NCI-H82 treated with DMSO at 0.1 percent for 48 hours (cell line): ENCODE measurements around the gene MPP2.
"Not testable (repeated sequence)": the region's sequence is repeated elsewhere in the genome, so short reads cannot be mapped to it uniquely, and the experiment has no call there.

Experiments used
- DNase-seq: peaks from one replicate; lab custom pipeline; 2025; ENCODE audit not compliant: unreplicated experiment; lab: John Stamatoyannopoulos, UW

The MPP2 gene

GRCh38 chr17:43877451-43878155 is 29.7 kb downstream of the MPP2 start:
- DNase-seq: no peak

DNA sequence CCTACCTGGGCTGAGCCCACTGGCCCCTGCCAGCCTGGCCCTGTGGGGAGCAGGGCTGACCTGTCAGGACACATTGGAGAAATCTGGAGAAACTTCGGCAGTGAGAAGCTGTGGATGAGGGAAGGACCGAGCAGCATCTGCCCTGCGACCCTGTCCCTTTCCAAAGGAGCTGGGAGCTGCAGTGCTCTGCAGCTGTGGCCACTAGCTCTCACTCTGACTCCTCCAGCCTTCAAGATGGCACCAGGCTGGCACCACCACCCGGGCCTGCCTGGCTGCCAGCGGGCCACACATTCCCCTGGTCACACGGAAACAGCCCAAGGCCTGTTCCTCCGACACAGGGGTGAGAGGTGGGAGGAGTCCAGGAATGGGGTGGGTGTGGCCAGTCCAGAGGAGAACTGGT is 30.3 kb downstream of the MPP2 start:
- no peak for DNase-seq

- DNase-seq: no peak
Measured at GRCh38 chr17:43875476-43876147, 31.7 kb downstream of the MPP2 start.

- no peak for DNase-seq
Measured at GRCh38 chr17:43874293-43874692, 33.0 kb downstream of the MPP2 start.

DNA sequence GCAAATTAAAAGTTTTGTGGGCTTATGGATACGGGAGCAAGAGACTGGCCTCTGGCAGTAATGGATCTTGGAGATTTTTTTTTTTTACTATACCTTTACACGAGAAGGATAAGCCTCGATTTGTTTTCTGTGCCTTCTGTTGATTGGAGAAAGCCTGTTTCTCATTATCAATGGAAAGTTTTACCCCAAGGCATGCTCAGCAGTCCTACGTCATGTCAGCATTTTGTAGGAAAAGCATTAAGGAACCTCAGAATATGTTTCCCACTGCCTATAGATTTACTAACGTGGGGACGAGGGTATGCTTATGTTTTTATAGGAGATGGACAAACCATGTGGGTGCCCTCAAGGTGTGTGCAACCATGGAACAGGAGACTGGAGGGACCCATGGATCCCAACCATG is 33.5 kb downstream of the MPP2 start:
- no peak for DNase-seq

DNA sequence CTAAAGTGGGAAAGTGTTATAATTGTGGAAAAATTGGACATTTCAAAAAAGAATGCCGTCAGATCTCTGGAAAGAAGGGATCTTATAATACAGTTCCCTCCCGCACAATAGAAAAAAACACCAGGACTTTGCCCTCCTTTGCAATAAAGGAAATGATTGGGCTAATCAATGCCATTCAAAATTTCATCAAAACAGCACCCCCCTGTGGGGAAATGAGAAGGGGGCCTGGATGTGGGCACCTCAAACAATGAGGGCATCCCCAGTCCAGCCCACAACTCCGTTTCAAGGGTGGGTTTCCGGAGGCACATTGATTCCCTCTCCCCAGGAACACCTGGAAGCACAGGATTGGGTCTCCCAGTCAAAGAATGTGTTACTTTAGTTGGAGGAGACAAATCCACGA is 34.2 kb downstream of the MPP2 start:
- no peak for DNase-seq

DNA sequence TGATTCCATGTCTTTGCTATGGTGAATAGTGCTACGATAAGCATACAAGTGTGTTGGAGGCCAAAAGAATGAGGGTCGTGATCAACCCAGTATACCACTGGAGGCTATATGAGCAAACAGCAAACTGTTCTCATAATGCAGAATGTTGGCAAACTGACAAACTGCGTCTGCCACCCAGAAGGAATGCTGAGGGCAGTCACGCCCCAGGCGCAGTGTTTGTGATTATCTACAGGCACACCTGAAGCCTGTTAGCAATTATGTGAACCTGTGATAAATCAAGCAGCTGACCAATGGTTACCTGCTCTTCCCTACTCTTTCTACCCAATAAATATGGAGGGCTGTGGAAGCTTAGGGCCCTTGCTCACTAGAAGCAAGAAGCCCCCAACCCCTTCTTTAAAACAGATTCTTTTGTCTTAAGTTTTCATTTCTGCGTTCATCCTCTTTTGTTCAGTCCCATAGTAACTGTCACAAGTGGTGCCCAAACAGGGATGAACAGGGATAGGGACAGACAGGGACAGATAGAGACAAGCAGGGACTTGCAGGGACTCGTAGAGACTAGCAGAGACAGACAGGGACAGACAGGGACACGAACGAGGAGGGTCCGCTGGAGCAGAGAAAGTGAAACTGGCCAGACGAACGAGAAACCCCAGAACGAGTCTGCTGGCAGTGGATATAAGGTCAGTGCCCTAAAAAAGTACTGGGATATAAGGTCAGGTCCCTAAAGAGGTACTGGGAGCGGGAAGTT is 35.2 kb downstream of the MPP2 start:
- DNase-seq: no peak

GRCh38 chr17:43869031-43869430 is 38.3 kb downstream of the MPP2 start:
- not testable (repeated sequence) for DNase-seq

DNA sequence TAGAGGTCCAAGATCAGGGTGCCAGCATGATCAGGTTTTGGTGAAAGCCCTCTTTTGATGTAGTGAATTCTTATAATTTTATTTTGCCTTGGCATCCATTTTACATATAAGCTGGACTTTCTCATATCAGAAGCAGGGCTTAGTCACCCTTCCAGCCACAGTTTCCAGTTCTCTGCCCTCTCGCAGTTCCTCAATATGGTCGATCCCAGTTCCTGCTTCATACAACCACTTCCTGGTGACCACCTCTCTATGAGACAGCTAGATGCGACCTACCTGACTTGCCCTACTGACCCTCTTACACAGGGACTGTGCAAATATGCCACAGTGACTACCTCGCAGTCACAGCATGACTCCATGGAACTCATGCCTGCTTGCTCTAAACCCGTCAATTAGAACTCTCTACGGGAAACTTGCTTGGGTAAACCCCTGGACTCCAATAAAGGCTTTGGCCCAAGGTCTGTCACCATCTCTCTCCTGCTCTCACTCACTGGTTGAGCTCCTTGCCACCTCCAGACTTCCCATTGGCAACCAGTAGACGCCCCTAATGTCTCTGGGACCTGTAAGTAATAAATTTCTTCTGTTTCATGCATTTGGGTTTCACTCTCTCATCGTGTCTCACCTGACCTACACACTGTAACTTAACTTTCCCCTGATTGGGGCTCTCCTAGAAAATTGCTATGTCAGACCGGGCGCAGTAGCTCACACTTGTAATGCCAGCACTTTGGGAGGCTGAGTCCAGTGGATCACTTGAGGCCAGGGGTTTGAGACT is 38.9 kb downstream of the MPP2 start:
- DNase-seq: no peak

- DNase-seq: no peak
Measured at GRCh38 chr17:43864161-43864984, 43.0 kb downstream of the MPP2 start.

- no peak for DNase-seq
Measured at GRCh38 chr17:43861960-43862359, 45.4 kb downstream of the MPP2 start.

DNA sequence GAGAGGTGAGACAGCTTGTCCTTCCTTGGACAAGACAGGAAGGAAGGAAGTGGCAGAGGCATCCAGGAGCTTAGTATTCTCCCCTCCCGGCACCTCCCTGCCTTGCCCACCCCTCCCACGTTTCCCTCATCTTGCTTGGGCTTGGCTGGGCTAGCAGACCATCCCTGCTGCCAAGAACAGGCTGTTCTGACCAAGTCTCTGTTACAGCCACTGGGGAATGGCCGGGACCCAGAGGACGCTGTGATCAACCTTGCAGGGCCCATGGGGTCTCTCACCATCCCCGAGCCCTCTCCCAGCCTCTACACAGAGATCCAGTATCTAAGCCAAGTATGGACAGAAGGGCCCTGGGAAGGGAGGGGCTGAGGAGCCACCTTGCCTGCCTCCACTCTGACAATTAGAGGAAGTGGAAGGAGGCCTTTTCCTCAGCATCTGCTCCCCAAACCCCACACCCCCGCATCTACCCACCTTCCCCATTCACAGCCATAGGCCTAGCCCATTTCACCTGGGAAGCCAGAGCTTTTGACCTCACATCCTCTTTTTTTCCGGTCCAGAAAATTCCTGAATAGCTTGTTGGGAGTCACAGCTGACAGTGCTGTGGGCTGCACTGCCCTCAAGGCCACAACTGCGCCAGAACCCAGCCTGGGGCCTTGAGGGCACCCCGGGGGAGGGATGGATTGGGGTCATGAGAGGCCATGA is 46.3 kb downstream of the MPP2 start:
- DNase-seq: no peak

DNA sequence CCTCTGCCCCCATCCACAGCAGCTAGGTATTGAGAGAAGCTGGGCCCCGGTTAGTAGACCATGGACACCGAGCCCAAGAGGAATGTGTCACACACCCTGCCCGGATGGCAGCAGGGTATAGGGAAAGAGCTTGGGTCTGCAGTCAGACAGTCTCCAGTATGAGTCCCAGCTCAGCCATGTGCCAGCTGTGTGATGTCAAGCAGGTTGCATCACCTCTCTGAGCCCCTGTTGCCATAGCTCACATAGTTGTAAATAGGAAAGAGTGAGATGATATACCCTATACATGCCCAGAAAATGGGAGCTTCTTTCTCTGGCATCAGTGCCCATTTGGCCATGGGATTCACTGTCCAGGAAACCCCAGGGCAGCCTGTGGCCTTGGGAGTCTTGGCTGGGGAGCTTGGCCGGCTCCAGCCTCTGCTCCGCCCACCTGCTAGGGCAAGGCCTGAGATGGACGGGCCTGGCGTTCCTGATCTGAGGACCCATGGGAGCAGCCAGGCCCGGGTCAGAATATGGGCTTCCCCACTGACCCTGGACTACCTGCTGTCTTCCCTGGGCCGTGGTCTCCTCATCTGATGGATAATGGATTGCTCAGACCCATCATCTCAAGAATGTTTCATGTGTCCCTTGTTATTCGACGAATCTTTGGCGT is 47.1 kb downstream of the MPP2 start:
- DNase-seq: no peak

DNA sequence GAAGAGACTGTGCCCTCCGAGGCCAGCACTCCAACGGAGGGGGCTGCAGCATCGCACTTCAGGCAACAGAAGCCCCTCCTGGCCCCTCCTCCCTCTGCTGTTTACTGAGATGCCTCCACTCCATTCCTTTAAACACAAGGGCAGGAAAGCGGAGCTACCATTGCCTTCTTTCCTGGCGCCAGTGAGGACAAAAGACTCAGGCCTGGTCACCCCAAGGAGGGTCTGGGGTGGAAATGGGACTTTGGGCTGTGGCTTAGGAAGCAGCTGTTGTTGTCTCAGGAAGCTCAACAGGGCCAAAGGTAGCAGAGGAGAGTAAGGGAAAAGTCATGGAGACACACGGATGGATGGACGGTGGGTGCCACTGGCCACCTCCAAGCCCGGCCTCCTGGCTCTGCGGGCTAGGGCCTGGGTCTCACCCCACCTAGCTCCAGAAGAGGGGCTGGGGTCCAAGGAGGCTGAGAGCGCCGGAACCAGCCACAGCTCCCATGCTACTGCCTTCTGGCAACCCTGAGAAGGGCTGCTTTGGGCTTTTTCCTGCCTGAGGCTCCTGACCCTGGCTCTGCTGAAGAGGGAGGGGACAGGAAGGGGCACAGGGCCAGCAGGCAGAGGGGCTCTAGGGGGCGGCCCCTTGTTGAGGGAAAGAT is 49.3 kb downstream of the MPP2 start:
- DNase-seq: peak; percentile 37

GRCh38 chr17:43857141-43857540 is 50.2 kb downstream of the MPP2 start:
- no peak for DNase-seq

DNA sequence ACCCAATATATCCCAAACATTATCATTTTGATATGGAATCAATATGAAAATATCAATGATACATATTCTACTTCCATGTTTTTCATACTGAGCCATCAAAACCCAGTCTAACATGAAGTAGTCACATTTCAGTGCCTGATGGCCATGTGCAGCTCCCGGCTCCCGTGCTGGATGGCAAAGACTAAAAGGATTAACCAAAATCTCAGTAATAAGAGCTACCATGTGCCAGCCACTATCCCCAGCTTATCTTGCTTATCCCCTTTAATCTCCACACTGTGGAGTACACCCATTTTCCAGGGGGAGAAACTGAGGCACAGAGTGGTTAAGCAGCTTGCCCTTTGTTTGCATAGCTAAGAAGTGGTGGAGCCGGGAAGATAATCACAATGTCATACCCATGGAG is 51.2 kb downstream of the MPP2 start:
- peak; percentile 92 for DNase-seq

DNA sequence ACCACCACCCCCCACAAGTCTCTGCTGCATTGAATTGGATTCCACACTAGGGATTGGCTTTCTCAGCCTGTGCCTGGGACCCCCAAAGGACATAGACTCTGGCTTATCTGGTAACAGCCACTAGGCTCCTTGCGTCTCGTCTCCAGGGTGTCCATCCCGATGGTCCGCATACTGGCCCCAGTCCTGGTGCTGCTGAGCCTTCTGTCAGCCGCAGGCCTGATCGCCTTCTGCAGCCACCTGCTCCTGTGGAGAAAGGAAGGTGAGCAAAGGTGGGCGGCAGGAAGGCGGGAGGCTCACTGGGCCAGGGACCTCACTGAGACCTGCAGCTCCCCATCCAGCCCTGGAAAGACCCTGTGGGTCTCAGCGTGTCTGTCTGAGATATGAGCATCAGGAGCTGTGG is 52.3 kb downstream of the MPP2 start:
- DNase-seq: no peak

DNA sequence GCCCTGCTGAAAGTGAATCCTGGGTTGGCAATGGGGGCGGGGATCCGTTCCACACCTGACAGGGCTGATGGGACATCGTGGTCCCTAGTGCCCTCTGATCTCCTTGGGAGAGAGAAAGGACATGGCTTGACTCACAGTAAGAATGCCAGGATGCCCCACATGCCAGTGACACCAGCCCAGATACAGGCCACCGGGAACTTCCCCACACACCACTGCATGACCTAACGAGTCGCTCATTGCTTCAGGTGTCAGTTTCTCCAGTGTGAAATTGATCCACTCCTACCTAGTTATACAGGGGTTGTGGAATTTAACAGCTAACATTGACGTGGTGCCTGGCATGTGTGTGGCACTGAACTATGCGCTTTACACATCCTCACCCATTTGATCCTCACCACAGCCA is 52.8 kb downstream of the MPP2 start:
- DNase-seq: no peak

DNA sequence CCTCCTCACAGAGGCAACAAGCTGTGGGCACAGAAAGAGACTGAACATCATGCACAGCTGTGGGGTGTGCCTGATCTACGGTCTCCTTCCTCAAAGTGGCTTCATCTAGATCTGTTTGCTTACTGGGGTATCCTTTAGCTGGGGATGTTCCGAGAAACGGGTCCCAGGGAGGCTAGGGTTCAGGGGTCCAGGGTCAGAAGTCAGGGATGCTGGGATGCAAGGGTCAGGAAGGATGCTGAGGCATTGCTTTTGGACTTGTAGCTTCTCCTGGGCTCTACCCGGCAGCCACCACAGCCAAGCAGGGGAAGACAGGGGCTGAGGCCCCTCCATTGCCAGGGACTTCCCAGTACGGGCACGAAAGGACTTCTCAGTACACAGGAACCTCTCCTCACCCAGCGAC is 53.8 kb downstream of the MPP2 start:
- DNase-seq: no peak
